Stimulated activated naive CD8-positive, alpha-beta T cell treated with anti-CD3 and anti-CD28 coated beads, Interleukin-15, amount 100 ng/mL, for 72 hours (primary cell): ENCODE results near the gene DRG2.

Source experiments
- ATAC-seq: fragments of 150-1000 bp; cut with Tn5 transposase; 2 replicates; pipeline ENCODE4 v1.10.0; 2021; ENCODE audit warnings: mild to moderate bottlenecking, moderate library complexity
- DNase-seq, 2 donors: peaks; one replicate each; pipeline ENCODE4 v3.0.0; 2021 to 2022
- H3K27ac Mint-ChIP-seq, 2 donors: one replicate each; pipeline ENCODE4 v1.8.0; 2022; ENCODE audit warnings: mild to moderate bottlenecking in 2 of 2, mixed read lengths in 2 of 2, moderate library complexity in 2 of 2
- H3K27me3 Mint-ChIP-seq: one replicate; pipeline ENCODE4 v1.8.0; 2022; ENCODE audit warnings: mixed read lengths
- H3K4me1 Mint-ChIP-seq: one replicate; pipeline ENCODE4 v1.8.0; 2022; ENCODE audit warnings: mild to moderate bottlenecking, mixed read lengths
- H3K4me3 Mint-ChIP-seq, 2 donors: one replicate each; pipeline ENCODE4 v1.8.0; 2022; ENCODE audit warnings: mild to moderate bottlenecking in 2 of 2, mixed read lengths in 2 of 2, moderate library complexity in 1 of 2
- H3K9me3 Mint-ChIP-seq, 2 donors: one replicate each; pipeline ENCODE4 v1.8.0; 2022; ENCODE audit warnings: mixed read lengths in 2 of 2

DRG2 gene

DNA sequence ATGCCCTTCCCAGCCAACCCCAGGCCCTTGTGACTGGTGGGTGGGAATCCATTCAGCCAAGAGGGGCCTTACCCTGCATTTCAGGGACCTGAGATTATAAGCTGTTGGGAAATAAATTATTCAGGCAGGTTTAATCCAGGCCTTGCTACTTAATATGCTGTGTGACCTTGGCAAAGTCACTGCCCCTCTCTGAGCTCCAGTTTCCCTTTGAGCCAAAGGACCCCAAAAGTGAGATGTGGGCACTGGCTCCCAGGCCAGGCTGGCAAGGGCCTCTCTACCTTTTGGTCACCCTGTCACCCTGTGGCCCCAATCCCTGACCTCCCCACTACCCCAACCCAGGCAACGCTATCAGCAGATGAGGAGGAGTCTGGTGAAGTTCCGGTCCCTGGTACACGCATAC is 54.7 kb downstream of the DRG2 start:
- Mint-ChIP-seq H3K27me3 (no peaks in the 10 kb centered on the region), H3K27ac (no peak overlapping the region), H3K9me3 (no peaks in the 10 kb centered on the region), H3K4me3 (no peak overlapping the region), H3K4me1 (no peaks in the 10 kb centered on the region)
- ATAC-seq, result no peak
- DNase-seq, result no peak

GRCh38 chr17:18143044-18143936 is 55.5 kb downstream of the DRG2 start:
- Mint-ChIP-seq H3K27me3 (no peaks in the 10 kb centered on the region), H3K4me3 (no peak overlapping the region), H3K4me1 (no peaks in the 10 kb centered on the region), H3K9me3 (no peaks in the 10 kb centered on the region), H3K27ac (peak overlapping the region in 1 of 2 donors; percentile 15)
- ATAC-seq, result no peak
- DNase-seq, result no peak

- H3K4me3 Mint-ChIP-seq, result no peak overlapping the region
These were observed 56.5 kb downstream of the DRG2 start for GRCh38 chr17:18144261-18144660.

DNA sequence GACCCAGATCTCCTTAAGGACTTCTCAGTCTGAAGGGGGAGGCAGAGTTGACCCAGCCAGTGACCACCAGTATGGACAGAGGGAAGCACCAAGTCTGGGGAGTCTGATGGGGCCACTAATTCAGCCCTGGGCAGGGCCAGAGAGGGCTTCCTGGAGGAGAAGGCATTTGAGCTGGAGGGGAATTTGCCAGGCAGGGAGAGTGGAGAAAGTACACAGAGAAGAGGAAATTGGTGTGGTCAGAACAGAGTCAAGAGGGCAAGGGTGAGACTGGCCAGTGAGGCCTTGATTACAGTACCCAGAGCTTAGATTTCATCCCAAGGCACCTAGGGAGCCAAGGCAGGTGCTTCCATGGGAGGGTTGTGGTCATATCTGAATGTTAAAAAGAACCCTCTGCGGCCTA is 57.1 kb downstream of the DRG2 start:
- H3K27me3 Mint-ChIP-seq, result no peaks in the 10 kb centered on the region
- peak overlapping the region; percentile 58 to 77 for H3K27ac Mint-ChIP-seq
- H3K4me1 Mint-ChIP-seq, result no peaks in the 10 kb centered on the region
- DNase-seq (no peak), ATAC-seq (no peak)
- H3K4me3 Mint-ChIP-seq, result no peak overlapping the region
- no peaks in the 10 kb centered on the region for H3K9me3 Mint-ChIP-seq

More at GRCh38 chr17:18144261-18144660, 56.5 kb downstream of the DRG2 start:
- Mint-ChIP-seq H3K27ac (no peak overlapping the region), H3K4me1 (no peaks in the 10 kb centered on the region), H3K9me3 (no peaks in the 10 kb centered on the region), H3K27me3 (no peaks in the 10 kb centered on the region)
- ATAC-seq (no peak), DNase-seq (no peak)

DNA sequence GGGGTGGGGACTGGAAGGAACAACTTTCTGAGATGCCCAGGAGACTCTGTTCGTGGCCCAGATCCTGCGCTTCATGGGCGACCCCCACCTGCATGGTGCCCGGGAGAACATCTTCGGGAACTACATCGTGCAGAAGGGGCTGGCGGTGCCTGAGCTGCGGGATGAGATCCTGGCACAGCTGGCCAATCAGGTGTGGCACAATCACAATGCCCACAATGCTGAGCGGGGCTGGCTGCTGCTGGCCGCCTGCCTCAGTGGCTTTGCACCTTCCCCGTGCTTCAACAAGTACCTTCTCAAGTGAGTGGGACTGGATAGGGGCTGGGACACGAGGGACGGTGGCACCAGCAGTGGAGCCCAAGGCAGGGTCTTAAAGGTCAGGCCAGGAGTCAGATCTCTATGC is 58.1 kb downstream of the DRG2 start:
- H3K27ac Mint-ChIP-seq, result no peak overlapping the region
- H3K4me3 Mint-ChIP-seq, result no peak overlapping the region
- no peaks in the 10 kb centered on the region for H3K27me3 Mint-ChIP-seq
- H3K9me3 Mint-ChIP-seq, result no peaks in the 10 kb centered on the region
- DNase-seq (no peak), ATAC-seq (no peak)
- H3K4me1 Mint-ChIP-seq, result no peaks in the 10 kb centered on the region

DNA sequence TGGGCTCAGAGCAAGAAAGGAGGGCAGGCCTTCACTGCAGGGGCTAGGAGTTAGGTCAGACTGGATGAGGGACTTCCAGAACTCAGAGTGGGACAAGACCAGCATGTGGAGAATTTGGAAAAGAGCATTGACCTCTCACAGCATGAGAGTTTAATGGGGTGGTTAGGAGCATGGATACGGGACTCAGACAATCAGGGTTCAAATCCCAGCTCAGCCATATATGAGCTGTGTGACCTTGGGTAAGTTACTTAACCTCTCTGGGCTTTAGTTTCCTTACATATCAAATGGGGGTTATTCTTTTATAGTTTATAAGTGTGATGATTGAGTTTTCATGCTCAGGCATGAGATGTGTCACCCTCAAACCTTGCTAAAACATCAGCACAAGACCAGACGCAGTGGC is 58.5 kb downstream of the DRG2 start:
- Mint-ChIP-seq H3K27ac (no peak overlapping the region), H3K4me1 (no peaks in the 10 kb centered on the region), H3K4me3 (no peak overlapping the region), H3K9me3 (no peaks in the 10 kb centered on the region), H3K27me3 (no peaks in the 10 kb centered on the region)
- no peak for DNase-seq
- ATAC-seq, result no peak

DNA sequence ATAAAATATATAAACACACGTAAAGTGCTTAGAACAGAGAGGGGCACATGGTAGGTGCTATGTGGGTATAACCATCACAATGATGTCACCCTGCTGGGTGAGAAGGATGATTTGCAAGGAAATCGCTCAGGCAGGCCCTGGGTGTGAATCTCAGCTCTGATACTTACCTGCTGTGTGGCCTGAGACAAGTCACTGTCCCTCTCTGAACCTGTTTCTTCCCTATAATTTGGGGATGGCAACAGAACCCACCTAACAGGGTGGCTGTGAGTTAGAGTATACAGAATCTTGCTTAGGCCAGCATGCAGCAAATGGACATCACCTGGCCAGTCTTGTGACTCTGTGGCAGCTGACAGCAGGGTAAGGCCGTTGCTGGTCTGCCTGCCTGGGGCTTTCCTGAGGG is 59.2 kb downstream of the DRG2 start:
- Mint-ChIP-seq H3K27me3 (no peaks in the 10 kb centered on the region), H3K9me3 (no peaks in the 10 kb centered on the region), H3K4me3 (no peak overlapping the region), H3K4me1 (no peaks in the 10 kb centered on the region), H3K27ac (peak overlapping the region in 1 of 2 donors; percentile 51)
- DNase-seq, result no peak
- ATAC-seq, result no peak

DNA sequence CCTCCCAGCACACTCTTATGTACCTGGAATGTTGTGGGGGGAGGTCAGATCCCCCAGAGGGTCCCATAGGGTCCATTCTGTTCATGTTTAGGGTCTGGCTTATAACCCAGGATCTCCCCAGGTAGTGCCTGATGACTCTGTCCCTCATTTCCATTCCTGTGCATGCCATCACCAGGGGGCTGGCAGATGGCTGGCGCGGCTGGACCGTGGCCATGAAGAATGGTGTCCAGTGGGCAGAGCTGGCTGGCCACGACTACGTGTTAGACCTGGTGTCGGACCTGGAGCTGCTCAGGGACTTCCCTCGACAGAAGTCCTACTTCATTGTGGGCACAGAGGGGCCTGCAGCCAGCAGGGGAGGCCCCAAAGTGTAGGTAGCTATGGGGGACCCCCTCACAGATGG is 60.8 kb downstream of the DRG2 start:
- Mint-ChIP-seq H3K9me3 (no peaks in the 10 kb centered on the region), H3K27ac (no peak overlapping the region), H3K4me3 (no peak overlapping the region), H3K4me1 (peaks cover 9% of the 10 kb centered on the region), H3K27me3 (no peaks in the 10 kb centered on the region)
- DNase-seq, result no peak
- no peak for ATAC-seq

- ATAC-seq (no peak), DNase-seq (no peak)
- Mint-ChIP-seq H3K27me3 (no peaks in the 10 kb centered on the region), H3K4me1 (peaks cover 18% of the 10 kb centered on the region), H3K4me3 (no peak overlapping the region), H3K9me3 (no peaks in the 10 kb centered on the region), H3K27ac (no peak overlapping the region)
These were observed 63.5 kb downstream of the DRG2 start for GRCh38 chr17:18151290-18151689.

DNA sequence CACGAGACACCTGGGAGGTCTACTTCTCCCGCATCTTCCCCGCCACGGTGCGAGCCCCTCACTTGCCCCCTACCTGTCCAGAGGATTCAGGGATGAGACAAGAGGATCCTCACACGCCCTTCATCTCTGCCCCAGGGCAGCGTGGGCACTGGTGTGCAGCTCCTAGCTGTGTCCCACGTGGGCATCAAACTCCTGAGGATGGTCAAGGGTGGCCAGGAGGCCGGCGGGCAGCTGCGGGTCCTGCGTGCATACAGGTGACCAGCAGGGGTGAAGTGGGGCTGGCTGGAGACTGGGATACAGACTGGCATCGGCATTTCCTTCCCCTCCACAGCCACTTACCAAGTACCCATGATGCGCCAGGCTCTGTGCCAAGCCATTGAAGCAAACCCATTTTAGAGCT is 67.4 kb downstream of the DRG2 start:
- no peak overlapping the region for H3K27ac Mint-ChIP-seq
- H3K4me3 Mint-ChIP-seq, result no peak overlapping the region

GRCh38 chr17:18156171-18156975 is 68.6 kb downstream of the DRG2 start:
- Mint-ChIP-seq H3K27ac (peak overlapping the region in 1 of 2 donors; percentile 74), H3K27me3 (no peaks in the 10 kb centered on the region), H3K4me3 (no peak overlapping the region), H3K4me1 (peaks cover 41% of the 10 kb centered on the region), H3K9me3 (no peaks in the 10 kb centered on the region)
- no peak for ATAC-seq
- no peak for DNase-seq

More for the DNA sequence above, 67.4 kb downstream of the DRG2 start:
- H3K4me1 Mint-ChIP-seq, result peaks cover 41% of the 10 kb centered on the region
- ATAC-seq, result no peak
- no peaks in the 10 kb centered on the region for H3K9me3 Mint-ChIP-seq
- no peak for DNase-seq
- no peaks in the 10 kb centered on the region for H3K27me3 Mint-ChIP-seq

- no peak overlapping the region for H3K27ac Mint-ChIP-seq
- DNase-seq (no peak), ATAC-seq (no peak)
- no peaks in the 10 kb centered on the region for H3K27me3 Mint-ChIP-seq
- no peaks in the 10 kb centered on the region for H3K9me3 Mint-ChIP-seq
- no peak overlapping the region for H3K4me3 Mint-ChIP-seq
- peaks cover 41% of the 10 kb centered on the region for H3K4me1 Mint-ChIP-seq
These were observed 69.2 kb downstream of the DRG2 start for GRCh38 chr17:18156976-18157280.
